GM12878 (cell line): ENCODE data around the gene KLRD1. TPM values are rescaled to one million over a fixed set of nuclear protein-coding genes. Genes with fewer than 3 reads are reported as not detected.

Source experiments
- ATAC-seq: fragments of 200-7000 bp; cut with Tn5 transposase; 3 replicates; pipeline ENCODE4 v1.9.1; 2020; ENCODE audit warnings: mild to moderate bottlenecking, moderate library complexity
- BruUV-seq: library from RNA; stranded (reverse); fragments of 400-500 nt; replicated peaks from 2 replicates; lab custom pipeline; 2021; lab: Mats Ljungman, UMichigan
- CTCF ChIA-PET: fragments of 300-600 bp; sonication (Branson Sonifier 250); formaldehyde crosslinking; extraction: SDS; loops from one replicate; lab custom pipeline; 2021; ENCODE audit warnings: inconsistent platforms; lab: Yijun Ruan, JAX
- POLR2A ChIA-PET: fragments of 350-600 bp; formaldehyde crosslinking; extraction: SDS; loops from one replicate; lab custom pipeline; 2021; ENCODE audit warnings: inconsistent platforms; lab: Charles Lee
- RAD21 ChIA-PET: fragments of 300-600 bp; sonication (Branson Sonifier 250); formaldehyde crosslinking; loops from one replicate; lab custom pipeline; 2023; ENCODE audit warnings: antibody characterized with exemption; ENCODE audit not compliant: unreplicated experiment; lab: Charles Lee
- SMC1A ChIA-PET: fragments of 300-600 bp; sonication (Branson Sonifier 250); formaldehyde crosslinking; loops from one replicate; lab custom pipeline; 2023; ENCODE audit not compliant: unreplicated experiment, uncharacterized antibody; lab: Charles Lee
- DNase-seq: peaks from one replicate; pipeline ENCODE4 v3.0.0-alpha.2; 2011; ENCODE audit warnings: low read depth, low spot score
- FAIRE-seq: peaks from 3 replicates; lab custom pipeline; 2011; peaks lifted over from hg19 to GRCh38; lab: Jason Lieb, UNC
- H2AFZ ChIP-seq: 2 replicates; pipeline ENCODE4 v1.6.0; 2011; ENCODE audit warnings: low read depth, low read length, control low read depth; ENCODE audit not compliant: control insufficient read depth
- H3K27ac ChIP-seq: 2 replicates; pipeline ENCODE4 v1.5.1; 2011; ENCODE audit warnings: control low read depth; ENCODE audit not compliant: control insufficient read depth, insufficient read depth
- H3K27me3 ChIP-seq, 2 experiments: replicated peaks in 1 of 2; 2 replicates each; pipeline versions ENCODE4 v1.6.0 to v1.6.1; 2011; ENCODE audit warnings: low read length in 1 of 2; ENCODE audit not compliant: control insufficient read depth in 2 of 2, insufficient read depth in 2 of 2
- H3K36me3 ChIP-seq, 2 experiments: 2 replicates each; pipeline ENCODE4 v1.5.1; 2011; ENCODE audit warnings: low read length in 1 of 2; ENCODE audit not compliant: control insufficient read depth in 2 of 2, insufficient read depth in 2 of 2
- H3K4me1 ChIP-seq: 2 replicates; pipeline ENCODE4 v1.6.1; 2011; ENCODE audit warnings: mild to moderate bottlenecking, low read length, moderate library complexity, mixed read lengths; ENCODE audit not compliant: control insufficient read depth, insufficient read depth
- H3K4me2 ChIP-seq: 2 replicates; pipeline ENCODE4 v1.6.0; 2011; ENCODE audit warnings: control low read depth; ENCODE audit not compliant: control insufficient read depth, insufficient read depth
- H3K4me3 ChIP-seq: fragments of 200-600 bp; sonication (generic); 2 replicates; pipeline ENCODE4 v1.5.1; 2016
- H3K79me2 ChIP-seq: 2 replicates; pipeline ENCODE4 v1.6.0; 2011; ENCODE audit warnings: low read length; ENCODE audit not compliant: control insufficient read depth, insufficient read depth
- H3K9ac ChIP-seq: 2 replicates; pipeline ENCODE4 v1.8.0; 2011; ENCODE audit warnings: low read length, control low read depth, mixed read lengths; ENCODE audit not compliant: control insufficient read depth, insufficient read depth
- H3K9me3 ChIP-seq: replicated peaks from 3 replicates; pipeline ENCODE4 v1.5.1; 2011; ENCODE audit warnings: mild to moderate bottlenecking, low read length; ENCODE audit not compliant: control insufficient read depth, insufficient read depth
- H4K20me1 ChIP-seq: 2 replicates; pipeline ENCODE4 v1.6.0; 2011; ENCODE audit not compliant: control insufficient read depth, insufficient read depth
- EP300 ChIP-seq, 2 experiments: fragments of 150-350 bp in 1 of 2; IDR thresholded peaks; 2 replicates each; pipeline ENCODE4 v1.6.1; 2011 to 2012; ENCODE audit warnings: low read depth in 2 of 2, low read length in 2 of 2, borderline replicate concordance in 1 of 2, improper control_type of control experiment in 1 of 2, inconsistent platforms in 1 of 2; ENCODE audit not compliant: control insufficient read depth in 1 of 2
- ESRRA ChIP-seq: IDR thresholded peaks from 2 replicates; pipeline ENCODE4 v1.6.1; 2012; ENCODE audit warnings: mild to moderate bottlenecking, low read length, improper control_type of control experiment
- HSF1 ChIP-seq: fragments of 150-350 bp; IDR thresholded peaks from 2 replicates; pipeline ENCODE4 v1.6.1; 2014; ENCODE audit warnings: mild to moderate bottlenecking, low read depth, low read length
- IRF4 ChIP-seq: IDR thresholded peaks from 2 replicates; pipeline ENCODE4 v1.6.1; 2011; ENCODE audit warnings: low read depth, low read length
- NFYA ChIP-seq: IDR thresholded peaks from 2 replicates; pipeline ENCODE4 v1.6.1; 2011; ENCODE audit warnings: low read depth, mild to moderate bottlenecking, low read length, improper control_type of control experiment, borderline replicate concordance
- RUNX3 ChIP-seq: IDR thresholded peaks from 2 replicates; pipeline ENCODE4 v1.6.1; 2012; ENCODE audit warnings: low read length, inconsistent platforms
- WRNIP1 ChIP-seq: IDR thresholded peaks from 2 replicates; pipeline ENCODE4 v1.6.1; 2011; ENCODE audit warnings: low read depth, low read length, improper control_type of control experiment, borderline replicate concordance
- WGBS: methylation state at CpG from one replicate; pipeline ENCODE4 v1.1.6; 2016; ENCODE audit warnings: low lambda C conversion rate; ENCODE audit not compliant: insufficient replicate concordance, insufficient coverage; ENCODE audit errors: missing lambda C conversion rate; 5-methylcytosine and 5-hydroxymethylcytosine counted together
- in situ Hi-C: fragments of 300-500 bp; cut with MboI; formaldehyde crosslinking; loops from 9 replicates; pipeline ENCODE4 v1.14.3; 2018; ENCODE audit warnings: mixed read lengths
- intact Hi-C: fragments of 100-400 bp; cut with micrococcal nuclease; formaldehyde crosslinking; loops from one replicate; pipeline ENCODE4 v1.14.2; 2022; ENCODE audit not compliant: unreplicated experiment
- polyA plus RNA-seq, 11 experiments: library from polyadenylated mRNA; depleted of rRNA in 4 of 11; unstranded in 6 of 11; stranded (reverse) in 5 of 11; fragments of >200 nt; fragmentation: Nextera tagmentation in 4 of 11; fragmentation: Illumina TruSeq in 1 of 11; extraction: Ambion mirVana in 4 of 11; extraction: Trizol in 1 of 11; gene quantifications; 1 replicate in 1 of 11; 2 replicates in 10 of 11; pipeline versions ENCODE4 v1.2.1 to v1.2.3, GENCODE V29; 2011 to 2016; ENCODE audit warnings: inconsistent platforms in 2 of 11, missing spikeins in 2 of 11, low read depth in 1 of 11
- total RNA-seq, 4 experiments: library from RNA; depleted of rRNA in 3 of 4; stranded (reverse); fragments of >200 nt in 3 of 4; fragmentation: Illumina TruSeq in 1 of 4; extraction: Trizol in 1 of 4; gene quantifications; 2 replicates each; pipeline versions ENCODE4 v1.2.1 to v1.2.3, GENCODE V29; 2013 to 2021
- TF ChIP-seq, protein P1 (sequence below), 3 experiments: IDR thresholded peaks in 2 of 3; conservative IDR thresholded peaks in 1 of 3; 2 replicates each; pipeline ENCODE4 v1.5.1; 2011; ENCODE audit warnings: low read depth in 3 of 3, low read length in 3 of 3, mild to moderate bottlenecking in 3 of 3, control low read depth in 2 of 3, moderate library complexity in 2 of 3, inconsistent platforms in 1 of 3, mixed read lengths in 1 of 3; ENCODE audit not compliant: control insufficient read depth in 2 of 3, insufficient read depth in 1 of 3; ENCODE audit errors: extremely low read depth in 1 of 3

Gene KLRD1
- total and polyA plus RNA-seq, 10 of the 15 experiments (the other 5 are each of a cell fraction or from before 2014, with no cell fraction given) = under 0.01 to 0.50 (median 0.13) TPM; not detected in 4

- TF ChIP-seq WRNIP1 = no peak
- no peak for TF ChIP-seq EP300 (IDR thresholded peaks at IDR 0.05; ENCODE audit: borderline replicate concordance in 1 of 2, control insufficient read depth in 1 of 2, low read depth in 2 of 2, low read length in 2 of 2)
- no peak for TF ChIP-seq NFYA
- no peak for TF ChIP-seq RUNX3
Measured at GRCh38 chr12:10354071-10354470, 46.4 kb downstream of the KLRD1 start (continued).

GRCh38 chr12:10354502-10354901 lies 46.8 kb downstream of the KLRD1 start:
- no peaks in the 10 kb centered on the region for H3K27me3 ChIP-seq
- no peak overlapping the region for H3K4me2 ChIP-seq
- H2AFZ ChIP-seq = no peak overlapping the region
- RAD21 ChIA-PET = no interaction called here
- no peak for TF ChIP-seq EP300 (IDR thresholded peaks at IDR 0.05; ENCODE audit: borderline replicate concordance in 1 of 2, control insufficient read depth in 1 of 2, low read depth in 2 of 2, low read length in 2 of 2)
- no peak for TF ChIP-seq IRF4
- no peak for DNase-seq
- CTCF ChIA-PET = no interaction called here
- POLR2A ChIA-PET = no interaction called here
- no TSS peak for BruUV-seq
- intact Hi-C loops = no loop called here
- SMC1A ChIA-PET = no interaction called here
- H4K20me1 ChIP-seq = no peaks in the 10 kb centered on the region
- in situ Hi-C loops = no loop called here
- H3K9me3 ChIP-seq = no peaks in the 10 kb centered on the region; the same call in 2 of the 3 replicates
- whole genome bisulfite sequencing = 3% methylated on average over 2 of the region's 2 CpGs
- no peak for ATAC-seq
- H3K36me3 ChIP-seq = no peaks in the 10 kb centered on the region
- no peak overlapping the region for H3K9ac ChIP-seq
- no peaks in the 10 kb centered on the region for H3K79me2 ChIP-seq
- no peak for FAIRE-seq
- H3K27ac ChIP-seq = no peak overlapping the region
- H3K4me1 ChIP-seq = no peaks in the 10 kb centered on the region
- no peak overlapping the region for H3K4me3 ChIP-seq

DNA sequence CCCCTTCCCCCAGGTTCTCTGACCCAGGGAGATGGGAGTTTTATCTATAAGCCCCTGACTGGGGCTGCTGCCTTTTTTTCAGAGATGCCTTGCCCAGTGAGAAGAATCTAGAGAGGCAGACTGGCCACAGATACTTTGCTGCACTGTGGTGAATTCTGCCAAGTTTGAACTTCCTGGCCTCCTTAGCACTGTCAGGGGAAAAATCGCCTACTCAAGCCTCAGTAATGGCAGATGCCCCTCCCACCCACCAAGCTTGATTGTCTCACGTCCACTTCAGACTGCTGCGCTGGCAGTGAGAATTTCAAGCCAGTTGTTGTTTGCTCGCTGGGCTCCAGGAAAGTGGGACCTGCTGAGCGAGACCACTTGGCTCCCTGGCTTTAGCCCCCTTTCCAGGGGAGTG lies 50.5 kb downstream of the KLRD1 start:
- DNase-seq (no peak), FAIRE-seq (no peak), ATAC-seq (no peak)
- ChIA-PET POLR2A (no interaction called here), RAD21 (no interaction called here), CTCF (interaction anchor here (0.6 kb wide), 1 partner anchor 129 kb away, joined by 3 read pairs; no protein-coding TSS in a partner anchor), SMC1A (no interaction called here)
- Histone ChIP-seq H3K27ac (no peak overlapping the region), H3K4me1 (peaks cover 7% of the 10 kb centered on the region; the same call in 1 of the 2 replicates), H3K4me3 (no peak overlapping the region), H3K27me3 (no peaks in the 10 kb centered on the region), H3K9ac (no peak overlapping the region), H3K79me2 (no peaks in the 10 kb centered on the region), H3K9me3 (no peaks in the 10 kb centered on the region; the same call in 2 of the 3 replicates), H3K36me3 (no peaks in the 10 kb centered on the region), H2AFZ (no peak overlapping the region), H3K4me2 (no peak overlapping the region), H4K20me1 (no peaks in the 10 kb centered on the region)
- 63% methylated on average over 5 of the region's 5 CpGs for WGBS
- in situ Hi-C loops = no loop called here
- BruUV-seq = no TSS peak
- intact Hi-C loops = no loop called here
- no peak for TF ChIP-seq HSF1
- TF ChIP-seq, protein P1, sequence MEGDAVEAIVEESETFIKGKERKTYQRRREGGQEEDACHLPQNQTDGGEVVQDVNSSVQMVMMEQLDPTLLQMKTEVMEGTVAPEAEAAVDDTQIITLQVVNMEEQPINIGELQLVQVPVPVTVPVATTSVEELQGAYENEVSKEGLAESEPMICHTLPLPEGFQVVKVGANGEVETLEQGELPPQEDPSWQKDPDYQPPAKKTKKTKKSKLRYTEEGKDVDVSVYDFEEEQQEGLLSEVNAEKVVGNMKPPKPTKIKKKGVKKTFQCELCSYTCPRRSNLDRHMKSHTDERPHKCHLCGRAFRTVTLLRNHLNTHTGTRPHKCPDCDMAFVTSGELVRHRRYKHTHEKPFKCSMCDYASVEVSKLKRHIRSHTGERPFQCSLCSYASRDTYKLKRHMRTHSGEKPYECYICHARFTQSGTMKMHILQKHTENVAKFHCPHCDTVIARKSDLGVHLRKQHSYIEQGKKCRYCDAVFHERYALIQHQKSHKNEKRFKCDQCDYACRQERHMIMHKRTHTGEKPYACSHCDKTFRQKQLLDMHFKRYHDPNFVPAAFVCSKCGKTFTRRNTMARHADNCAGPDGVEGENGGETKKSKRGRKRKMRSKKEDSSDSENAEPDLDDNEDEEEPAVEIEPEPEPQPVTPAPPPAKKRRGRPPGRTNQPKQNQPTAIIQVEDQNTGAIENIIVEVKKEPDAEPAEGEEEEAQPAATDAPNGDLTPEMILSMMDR (IDR thresholded peaks at IDR 0.05 in 2 of 3, conservative IDR thresholded peaks at IDR 0.05 in 1 of 3; ENCODE audit: control insufficient read depth in 2 of 3, extremely low read depth in 1 of 3, insufficient read depth in 1 of 3, low read depth in 3 of 3, low read length in 3 of 3) = no peak
- TF ChIP-seq ESRRA = no peak
